K562 (cell line): ENCODE results near the gene PEX5. TPM values are rescaled to one million over a fixed set of nuclear protein-coding genes. Genes with fewer than 3 reads are reported as not detected.

Source experiments
- ATAC-seq: fragments of 200-7000 bp; cut with Tn5 transposase; 3 replicates; pipeline ENCODE4 v1.9.1; 2020; ENCODE audit warnings: moderate library complexity
- BruUV-seq: library from RNA; stranded (reverse); fragments of 400-500 nt; replicated peaks from 2 replicates; lab custom pipeline; 2021; lab: Mats Ljungman, UMichigan
- CTCF ChIA-PET: fragments of 300-600 bp; formaldehyde crosslinking; extraction: SDS; loops from one replicate; lab custom pipeline; 2021; ENCODE audit warnings: low intra/inter-chr PET ratio; lab: Yijun Ruan, JAX
- POLR2A ChIA-PET: fragments of 300-600, 350-650 bp; sonication (Branson Sonifier 250); formaldehyde crosslinking; extraction: SDS; loops from one replicate; lab custom pipeline; 2021; ENCODE audit warnings: antibody characterized with exemption, inconsistent platforms; lab: Yijun Ruan, JAX
- DNase-seq, 4 experiments: peaks; one replicate each; pipeline versions ENCODE4 v3.0.0 to v3.0.0-alpha.2; 2011 to 2018; ENCODE audit warnings: low spot score in 3 of 4, mixed read lengths in 3 of 4; ENCODE audit errors: extremely low read depth in 1 of 4
- FAIRE-seq: peaks from 2 replicates; lab custom pipeline; 2011; peaks lifted over from hg19 to GRCh38; lab: Jason Lieb, UNC
- H2AFZ ChIP-seq: 2 replicates; pipeline ENCODE4 v1.6.0; 2011; ENCODE audit warnings: low read depth, low read length, control low read depth, inconsistent platforms
- H3K27ac ChIP-seq: fragments of 200-600 bp; 3 replicates; pipeline ENCODE4 v1.8.0; 2011; ENCODE audit warnings: low read depth, mild to moderate bottlenecking, control low read depth, inconsistent platforms, low read length, moderate library complexity, mixed read lengths; ENCODE audit errors: extremely low read depth
- H3K27me3 ChIP-seq, 2 experiments: fragments of 300-600 bp in 1 of 2; 2 replicates in 1 of 2; 3 replicates in 1 of 2; pipeline versions ENCODE4 v1.6.0 to v1.8.0; 2011; ENCODE audit warnings: inconsistent platforms in 2 of 2, low read length in 2 of 2, mild to moderate bottlenecking in 1 of 2, mixed read lengths in 1 of 2, moderate library complexity in 1 of 2; ENCODE audit not compliant: control insufficient read depth in 2 of 2, insufficient read depth in 2 of 2
- H3K36me3 ChIP-seq: fragments of 300-600 bp; 3 replicates; pipeline ENCODE4 v1.8.0; 2011; ENCODE audit warnings: mild to moderate bottlenecking, low read length, inconsistent platforms; ENCODE audit not compliant: control insufficient read depth, insufficient read depth
- H3K4me1 ChIP-seq, 2 experiments: fragments of 200-600 bp in 1 of 2; replicated peaks in 1 of 2; 2 replicates in 1 of 2; 3 replicates in 1 of 2; pipeline versions ENCODE4 v1.5.1 to v1.8.0; 2011; ENCODE audit warnings: inconsistent platforms in 2 of 2, low read length in 2 of 2, mild to moderate bottlenecking in 1 of 2, mixed read lengths in 1 of 2, moderate library complexity in 1 of 2; ENCODE audit not compliant: control insufficient read depth in 2 of 2, insufficient read depth in 2 of 2
- H3K4me2 ChIP-seq: 2 replicates; pipeline ENCODE4 v1.6.1; 2011; ENCODE audit warnings: low read length, control low read depth, inconsistent platforms, mixed read lengths; ENCODE audit not compliant: insufficient read depth
- H3K4me3 ChIP-seq: fragments of 200-600 bp; sonication (generic), shearing (Covaris generic); 2 replicates; pipeline ENCODE4 v1.5.1; 2016; ENCODE audit warnings: control low read depth, inconsistent platforms
- H3K79me2 ChIP-seq: fragments of 200-600 bp; 3 replicates; pipeline ENCODE4 v1.8.0; 2011; ENCODE audit warnings: low read length, inconsistent platforms; ENCODE audit not compliant: control insufficient read depth, insufficient read depth
- H3K9ac ChIP-seq, 2 experiments: 2 replicates each; pipeline versions ENCODE4 v1.6.0 to v1.6.1; 2011; ENCODE audit warnings: low read depth in 2 of 2, low read length in 2 of 2, control low read depth in 1 of 2, inconsistent platforms in 1 of 2, mild to moderate bottlenecking in 1 of 2, mixed read lengths in 1 of 2; ENCODE audit not compliant: insufficient read depth in 1 of 2
- H3K9me1 ChIP-seq: one replicate; pipeline ENCODE4 v1.6.0; 2011; ENCODE audit warnings: inconsistent platforms, mild to moderate bottlenecking, low read length, moderate library complexity; ENCODE audit not compliant: control insufficient read depth, insufficient read depth
- H3K9me3 ChIP-seq: replicated peaks from 2 replicates; pipeline ENCODE4 v1.5.1; 2011; ENCODE audit warnings: low read depth, low read length, inconsistent platforms; ENCODE audit not compliant: control insufficient read depth, insufficient read depth
- H4K20me1 ChIP-seq: replicated peaks from 2 replicates; pipeline ENCODE4 v1.6.1; 2011; ENCODE audit warnings: low read length, inconsistent platforms, mixed read lengths; ENCODE audit not compliant: control insufficient read depth, insufficient read depth
- CEBPB ChIP-seq: fragments of 450-650 bp; IDR thresholded peaks from 2 replicates; pipeline ENCODE4 v1.6.1; 2016; ENCODE audit warnings: missing genetic modification characterization, missing compliant biosample characterization
- CEBPG ChIP-seq, 3 experiments: fragments of 200-800 bp in 1 of 3; sonication (Bioruptor generic) in 1 of 3; sonication (generic) in 1 of 3; formaldehyde crosslinking in 1 of 3; IDR thresholded peaks in 2 of 3; conservative IDR thresholded peaks in 1 of 3; 2 replicates each; pipeline versions ENCODE4 v1.6.1 to v1.8.0; 2016 to 2022; ENCODE audit warnings: missing compliant biosample characterization in 2 of 3, missing genetic modification characterization in 2 of 3, mild to moderate bottlenecking in 1 of 3, missing genetic modification reagents in 1 of 3
- HOXB6 ChIP-seq: fragments of 250-450 bp; sonication (Bioruptor Pico); IDR thresholded peaks from 2 replicates; pipeline ENCODE4 v1.5.1; 2022; ENCODE audit warnings: mild to moderate bottlenecking, borderline replicate concordance
- JUN ChIP-seq, 2 experiments: sonication (generic) in 1 of 2; formaldehyde crosslinking in 1 of 2; IDR thresholded peaks; 2 replicates each; pipeline versions ENCODE4 v1.6.1 to v1.8.0; 2012 to 2022; ENCODE audit warnings: borderline replicate concordance in 2 of 2, mild to moderate bottlenecking in 2 of 2, improper control_type of control experiment in 1 of 2, low read depth in 1 of 2, low read length in 1 of 2, missing genetic modification reagents in 1 of 2
- JUNB ChIP-seq: fragments of 450-650 bp; formaldehyde crosslinking; conservative IDR thresholded peaks from 2 replicates; pipeline ENCODE4 v1.4.0; 2020; ENCODE audit warnings: mild to moderate bottlenecking
- PHF21A ChIP-seq: fragments of 450-650 bp; IDR thresholded peaks from 2 replicates; pipeline ENCODE4 v1.6.1; 2017; ENCODE audit warnings: low read depth, borderline replicate concordance
- THRAP3 ChIP-seq: fragments of 450-650 bp; IDR thresholded peaks from 2 replicates; pipeline ENCODE4 v1.6.1; 2016; ENCODE audit warnings: mild to moderate bottlenecking, inconsistent platforms, borderline replicate concordance
- TOE1 ChIP-seq, 2 experiments: fragments of 450-650 bp in 1 of 2; sonication (generic) in 1 of 2; formaldehyde crosslinking in 1 of 2; IDR thresholded peaks; 2 replicates each; pipeline versions ENCODE4 v1.7.1 to v1.8.0; 2016 to 2022; ENCODE audit warnings: borderline replicate concordance in 2 of 2, mild to moderate bottlenecking in 2 of 2, antibody characterized with exemption in 1 of 2, inconsistent platforms in 1 of 2, low read depth in 1 of 2, missing genetic modification reagents in 1 of 2, moderate library complexity in 1 of 2
- ZBTB11 ChIP-seq, 3 experiments: fragments of 200-800 bp in 1 of 3; fragments of 250-450 bp in 1 of 3; fragments of 450-650 bp in 1 of 3; sonication (Bioruptor Pico) in 1 of 3; sonication (Bioruptor generic) in 1 of 3; formaldehyde crosslinking in 1 of 3; IDR thresholded peaks; 2 replicates each; pipeline versions ENCODE4 v1.6.1 to v1.8.0; 2016 to 2022; ENCODE audit warnings: mild to moderate bottlenecking in 2 of 3, missing genetic modification characterization in 2 of 3, missing compliant biosample characterization in 1 of 3, moderate library complexity in 1 of 3
- ZNF583 ChIP-seq: fragments of 250-450 bp; sonication (Bioruptor Pico); IDR thresholded peaks from 2 replicates; pipeline ENCODE4 v1.4.0; 2020
- WGBS: fragments of 100-300 bp; shearing (Covaris generic); methylation state at CpG from one replicate; pipeline ENCODE4 v1.1.6; 2016; ENCODE audit warnings: low coverage, mixed read lengths; ENCODE audit not compliant: insufficient coverage; ENCODE audit errors: missing lambda C conversion rate; 5-methylcytosine and 5-hydroxymethylcytosine counted together
- in situ Hi-C: fragments of 300-500 bp; cut with MboI; formaldehyde crosslinking; loops from 4 replicates; pipeline ENCODE4 v1.15.0; 2018; ENCODE audit warnings: inconsistent platforms, mixed read lengths
- intact Hi-C: fragments of 100-400 bp; cut with micrococcal nuclease; formaldehyde crosslinking; loops from 2 replicates; pipeline ENCODE4 v1.14.2; 2022
- polyA plus RNA-seq, 8 experiments: library from polyadenylated mRNA; depleted of rRNA in 4 of 8; stranded (reverse) in 5 of 8; unstranded in 3 of 8; fragments of >200 nt; fragmentation: Nextera tagmentation in 2 of 8; fragmentation: Illumina TruSeq in 1 of 8; extraction: Ambion mirVana in 2 of 8; extraction: Trizol in 1 of 8; gene quantifications; 2 replicates each; pipeline versions ENCODE4 v1.2.1 to v1.2.3, GENCODE V29; 2011 to 2014; ENCODE audit warnings: inconsistent platforms in 1 of 8, missing spikeins in 1 of 8
- total RNA-seq, 7 experiments: library from RNA; depleted of rRNA in 6 of 7; stranded (reverse); fragments of >200 nt in 6 of 7; fragmentation: Illumina TruSeq in 2 of 7; extraction: Trizol in 2 of 7; gene quantifications; 2 replicates each; pipeline versions ENCODE4 v1.2.1 to v1.2.3, GENCODE V29; 2011 to 2021; ENCODE audit warnings: low replicate concordance in 1 of 7

Gene PEX5
- total and polyA plus RNA-seq, 9 of the 15 experiments (the other 6 are each of a cell fraction or from before 2014, with no cell fraction given) = 1.4 to 26.1 (median 14.0) TPM

DNA sequence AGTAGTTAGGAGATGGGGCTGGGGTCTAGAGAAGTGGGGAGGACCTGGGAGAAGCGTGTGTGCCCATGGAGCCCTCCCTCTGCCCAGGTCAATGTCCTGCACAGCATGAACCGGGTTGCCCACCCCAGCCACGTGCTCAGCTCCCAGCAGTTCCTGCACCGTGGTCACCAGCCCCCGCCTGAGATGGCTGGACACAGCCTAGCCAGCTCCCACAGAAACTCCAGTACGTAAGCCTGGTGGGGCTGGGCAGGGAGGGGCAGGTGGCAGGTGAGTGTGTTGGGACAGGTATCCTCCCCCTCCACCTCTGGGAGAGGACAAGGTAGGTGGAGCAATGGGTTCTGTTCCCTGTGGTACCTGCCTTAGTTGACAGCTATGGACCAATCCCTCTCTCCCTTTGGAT is 38.6 kb upstream of the PEX5 start:
- TF ChIP-seq ZNF583 (CRISPR knock-in tag) = no peak
- TF ChIP-seq JUN (IDR thresholded peaks at IDR 0.05; ENCODE audit: borderline replicate concordance, low read depth, low read length) = no peak
- TF ChIP-seq JUN (CRISPR knock-in tag; IDR thresholded peaks at IDR 0.05; ENCODE audit: borderline replicate concordance) = no peak
- no peak for TF ChIP-seq CEBPG (CRISPR knock-in tag; IDR thresholded peaks at IDR 0.05)
- no peak for TF ChIP-seq CEBPG (tag; conservative IDR thresholded peaks at IDR 0.05 in 1 of 2, IDR thresholded peaks at IDR 0.05 in 1 of 2)
- TF ChIP-seq HOXB6 (CRISPR knock-in tag) = no peak
- POLR2A ChIA-PET = interaction anchor here (1.3 kb wide), 1 partner anchor 10 kb away, joined by 3 read pairs; no protein-coding TSS in a partner anchor
- peaks cover 0 to 3% of the 10 kb centered on the region in 2 experiments; a peak in 2 of 5 replicates for H3K4me1 ChIP-seq
- BruUV-seq = no TSS peak
- no peak overlapping the region for H3K4me2 ChIP-seq
- no peak overlapping the region for H3K27ac ChIP-seq
- H4K20me1 ChIP-seq = no peaks in the 10 kb centered on the region
- 73% methylated on average over 4 of the region's 6 CpGs for WGBS
- H3K4me3 ChIP-seq = no peak overlapping the region
- no peaks in the 10 kb centered on the region for H3K9me1 ChIP-seq
- no peaks in the 10 kb centered on the region for H3K27me3 ChIP-seq
- H3K9me3 ChIP-seq = no peaks in the 10 kb centered on the region
- DNase-seq (no peak), ATAC-seq (no peak), FAIRE-seq (no peak)
- H2AFZ ChIP-seq = no peak overlapping the region
- H3K36me3 ChIP-seq = peaks cover 31% of the 10 kb centered on the region; the same call in 2 of the 3 replicates
- CTCF ChIA-PET = no interaction called here
- H3K79me2 ChIP-seq = no peaks in the 10 kb centered on the region
- intact Hi-C loops (no loop called here), in situ Hi-C loops (no loop called here)
- H3K9ac ChIP-seq = no peak overlapping the region

GRCh38 chr12:7151532-7151931 is 38.0 kb upstream of the PEX5 start:
- H3K36me3 ChIP-seq = peaks cover 29% of the 10 kb centered on the region; the same call in 2 of the 3 replicates
- H3K9me3 ChIP-seq = no peaks in the 10 kb centered on the region
- WGBS = 82% methylated on average over 6 of the region's 6 CpGs
- ChIA-PET POLR2A (no interaction called here), CTCF (no interaction called here)
- H3K79me2 ChIP-seq = no peaks in the 10 kb centered on the region
- H3K27ac ChIP-seq = no peak overlapping the region
- ATAC-seq (no peak), DNase-seq (no peak), FAIRE-seq (no peak)
- no peak overlapping the region for H3K4me2 ChIP-seq
- intact Hi-C loops = no loop called here
- no peak overlapping the region for H2AFZ ChIP-seq
- no peak overlapping the region for H3K4me3 ChIP-seq
- no peaks in the 10 kb centered on the region for H3K9me1 ChIP-seq
- in situ Hi-C loops = no loop called here
- H3K9ac ChIP-seq = no peak overlapping the region
- no peaks in the 10 kb centered on the region for H4K20me1 ChIP-seq
- BruUV-seq = no TSS peak
- peaks cover 0 to 4% of the 10 kb centered on the region in 2 experiments; a peak in 2 of 5 replicates for H3K4me1 ChIP-seq
- H3K27me3 ChIP-seq = no peaks in the 10 kb centered on the region
- TF ChIP-seq CEBPG (CRISPR knock-in tag; IDR thresholded peaks at IDR 0.05) (no peak), CEBPG (tag; conservative IDR thresholded peaks at IDR 0.05 in 1 of 2, IDR thresholded peaks at IDR 0.05 in 1 of 2) (0 out of 4 replicates have a peak, but pooled peaks of 1 of the 2 experiments have one; percentile 15), ZBTB11 (CRISPR knock-in tag; IDR thresholded peaks at IDR 0.05) (no peak), THRAP3 (no peak), TOE1 (IDR thresholded peaks at IDR 0.05; ENCODE audit: borderline replicate concordance) (no peak), TOE1 (CRISPR knock-in tag; IDR thresholded peaks at IDR 0.05; ENCODE audit: borderline replicate concordance, low read depth) (no peak), JUNB (no peak), PHF21A (no peak), CEBPB (tag) (0 out of 2 replicates have a peak, but pooled peaks have one; percentile 17)
